Choroid plexus epithelial cell (primary cell): ENCODE measurements around the gene SLC9A1.

Experiments
- DNase-seq: peaks from one replicate; pipeline ENCODE4 v3.0.0-alpha.2; 2010; ENCODE audit warnings: low read depth
- H3K4me3 ChIP-seq: 2 replicates; pipeline ENCODE4 v1.5.1; 2011; ENCODE audit warnings: low read depth, mild to moderate bottlenecking, control low read depth, low read length, moderate library complexity
- CTCF ChIP-seq: conservative IDR thresholded peaks from 2 replicates; pipeline ENCODE4 v1.5.1; 2011; ENCODE audit warnings: low read depth, mild to moderate bottlenecking, control low read depth, inconsistent platforms, low read length, moderate library complexity

The SLC9A1 gene

GRCh38 chr1:27102134-27102706 lies 52.7 kb downstream of the SLC9A1 start:
- H3K4me3 ChIP-seq: no peak overlapping the region
- DNase-seq: no peak
- TF ChIP-seq CTCF: no peak

GRCh38 chr1:27101696-27102095 lies 53.2 kb downstream of the SLC9A1 start:
- no peak overlapping the region for H3K4me3 ChIP-seq
- TF ChIP-seq CTCF: no peak
- no peak for DNase-seq

GRCh38 chr1:27101054-27101491 lies 53.9 kb downstream of the SLC9A1 start:
- DNase-seq: no peak
- H3K4me3 ChIP-seq: no peak overlapping the region
- TF ChIP-seq CTCF: no peak

- H3K4me3 ChIP-seq: no peak overlapping the region
- no peak for TF ChIP-seq CTCF
- no peak for DNase-seq
Measured at GRCh38 chr1:27100335-27101053, 54.4 kb downstream of the SLC9A1 start.

- TF ChIP-seq CTCF: peak; percentile 2
- H3K4me3 ChIP-seq: no peak overlapping the region
- peak; percentile 62 for DNase-seq
Measured at GRCh38 chr1:27099587-27100334, 55.2 kb downstream of the SLC9A1 start.

GRCh38 chr1:27099135-27099586 lies 55.8 kb downstream of the SLC9A1 start:
- DNase-seq: peak; percentile 65
- TF ChIP-seq CTCF: no peak
- no peak overlapping the region for H3K4me3 ChIP-seq
